GM19351 (cell line): ENCODE data around the gene PSME2.

Experiments
- ATAC-seq: cut with Tn5 transposase; IDR thresholded peaks from one replicate; pipeline ENCODE4 v1.9.1; 2021; ENCODE audit warnings: mild to moderate bottlenecking, moderate library complexity; ENCODE audit not compliant: unreplicated experiment

The PSME2 gene

DNA sequence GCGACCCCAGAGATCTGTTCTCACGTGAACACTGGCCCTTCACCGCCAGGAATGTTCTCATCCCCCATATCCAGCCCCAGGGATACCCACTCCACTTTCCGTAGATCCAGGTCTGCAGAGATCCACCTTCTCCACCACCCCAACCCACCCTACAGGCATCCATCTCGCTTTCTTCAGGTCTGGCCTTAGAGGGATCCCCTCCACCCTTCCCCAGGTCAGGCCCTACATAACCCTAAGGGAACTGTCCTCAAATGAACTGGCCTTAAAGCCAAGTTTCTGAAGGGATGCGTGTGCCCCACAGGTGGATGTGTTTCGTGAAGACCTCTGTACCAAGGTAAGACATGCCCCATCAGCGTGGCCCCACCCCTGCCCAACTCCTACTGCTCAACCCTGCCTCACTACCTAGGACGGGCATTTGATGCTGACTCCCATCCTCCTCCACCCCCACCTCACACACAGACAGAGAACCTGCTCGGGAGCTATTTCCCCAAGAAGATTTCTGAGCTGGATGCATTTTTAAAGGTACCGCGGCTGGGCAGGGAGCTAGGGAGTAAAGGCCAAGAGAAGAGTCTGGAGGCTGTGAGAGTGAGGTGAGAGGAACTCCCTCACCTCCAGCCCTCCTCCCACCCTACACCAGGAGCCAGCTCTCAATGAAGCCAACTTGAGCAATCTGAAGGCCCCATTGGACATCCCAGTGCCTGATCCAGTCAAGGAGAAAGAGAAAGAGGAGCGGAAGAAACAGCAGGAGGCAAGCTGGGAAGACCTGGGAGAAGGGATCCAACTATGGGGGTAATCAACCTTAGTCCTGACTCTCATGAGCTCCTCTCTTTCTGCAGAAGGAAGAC, 9.5 kb downstream of the PSME2 start:
- ATAC-seq, result no peak

DNA sequence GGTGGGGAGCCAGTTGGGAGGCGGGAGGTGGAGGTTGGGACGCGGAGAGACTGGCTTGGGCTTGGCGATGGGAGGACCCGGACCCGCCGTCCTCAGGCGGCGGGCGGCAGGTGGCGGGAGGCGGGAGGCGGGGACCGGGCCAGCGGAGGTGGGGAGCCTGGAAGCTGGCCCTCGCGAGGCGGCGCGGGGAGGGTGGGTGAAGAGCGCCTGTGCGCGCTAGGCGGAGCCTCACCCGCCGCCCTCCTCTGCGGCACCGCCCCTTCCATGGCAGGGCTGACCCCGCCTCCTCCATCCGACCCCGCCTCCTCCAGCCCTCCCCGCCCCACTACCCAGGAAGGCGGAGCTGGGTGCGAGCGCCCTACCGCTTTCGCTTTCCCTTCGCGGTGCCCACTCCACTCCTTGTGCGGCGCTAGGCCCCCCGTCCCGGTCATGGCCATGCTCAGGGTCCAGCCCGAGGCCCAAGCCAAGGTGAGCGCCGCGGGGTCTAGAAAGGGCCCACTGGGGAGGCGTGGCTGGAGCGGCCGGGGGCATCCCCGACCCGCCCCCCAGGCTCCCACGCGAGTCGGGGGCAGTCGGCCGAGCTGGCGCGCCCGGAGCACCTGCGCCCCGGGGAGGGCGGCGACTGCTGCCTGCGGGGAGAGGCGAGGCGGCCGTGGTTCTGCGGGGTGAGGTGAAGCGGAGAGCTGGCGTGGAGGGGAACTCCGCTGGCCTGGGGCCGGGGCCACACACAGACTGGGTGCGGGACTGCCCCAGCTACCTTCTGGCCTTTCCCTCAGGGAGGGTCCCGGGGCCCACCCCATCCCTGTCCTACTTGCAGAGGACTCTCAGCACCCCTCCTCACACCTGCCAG, 10.4 kb downstream of the PSME2 start, which contains the start of gene PSME1:
TSS of gene PSME1 (plus strand) at position 361 of the 850 bp plus-strand sequence. CDS start at position 430, 69 bp downstream.
- peak; percentile 81 for ATAC-seq

DNA sequence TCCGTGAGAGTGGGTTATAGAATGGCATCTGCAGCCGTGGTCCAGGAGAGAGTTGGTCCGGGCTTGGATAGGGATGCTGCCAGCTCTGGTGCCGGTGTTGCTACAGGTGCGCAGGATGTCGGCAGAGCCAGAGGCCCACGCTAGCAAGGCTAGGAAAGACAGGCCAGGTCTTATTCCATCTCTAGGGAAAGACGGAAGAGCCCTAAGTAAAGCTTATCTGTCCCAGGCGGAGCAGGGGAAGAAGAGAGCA, 10.9 kb downstream of the PSME2 start:
- peak; percentile 12 for ATAC-seq

DNA sequence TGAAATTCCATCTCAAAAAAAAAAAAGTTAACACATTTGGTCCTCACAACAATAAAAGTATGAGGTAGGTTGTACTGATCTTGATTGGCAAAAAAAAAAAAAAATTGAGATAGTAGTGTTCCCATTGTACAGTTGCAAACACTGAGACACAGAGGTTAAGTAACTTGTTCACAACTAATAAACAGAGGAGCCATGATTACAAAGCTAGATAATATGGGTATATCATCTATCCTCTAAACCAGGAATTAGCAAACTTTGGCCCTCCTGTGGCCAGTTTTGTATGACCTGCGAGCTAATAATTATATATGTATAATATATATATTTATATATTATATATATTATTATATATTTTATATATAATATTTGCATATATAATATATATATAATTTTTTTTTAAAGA, 12.7 kb downstream of the PSME2 start:
- no peak for ATAC-seq

DNA sequence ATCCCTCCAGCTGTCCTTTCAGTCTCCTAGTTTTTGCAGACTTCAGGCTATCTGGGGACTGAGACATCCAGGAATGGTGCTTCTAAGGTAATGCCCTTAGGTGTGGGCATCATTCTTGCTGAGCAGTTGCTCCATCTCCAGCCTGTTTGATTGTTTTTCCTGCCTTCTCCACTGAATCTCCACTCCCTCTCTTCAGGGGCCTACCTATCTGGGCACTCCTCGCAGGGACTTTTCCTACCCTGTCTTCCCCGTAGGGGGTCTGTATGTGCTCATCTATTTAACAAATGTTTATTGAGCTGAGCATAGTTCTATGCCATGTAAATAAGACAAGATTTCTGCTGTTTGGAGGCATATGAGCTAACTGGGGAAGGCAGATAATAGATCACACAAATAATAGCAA, 13.4 kb downstream of the PSME2 start:
- ATAC-seq, result no peak

DNA sequence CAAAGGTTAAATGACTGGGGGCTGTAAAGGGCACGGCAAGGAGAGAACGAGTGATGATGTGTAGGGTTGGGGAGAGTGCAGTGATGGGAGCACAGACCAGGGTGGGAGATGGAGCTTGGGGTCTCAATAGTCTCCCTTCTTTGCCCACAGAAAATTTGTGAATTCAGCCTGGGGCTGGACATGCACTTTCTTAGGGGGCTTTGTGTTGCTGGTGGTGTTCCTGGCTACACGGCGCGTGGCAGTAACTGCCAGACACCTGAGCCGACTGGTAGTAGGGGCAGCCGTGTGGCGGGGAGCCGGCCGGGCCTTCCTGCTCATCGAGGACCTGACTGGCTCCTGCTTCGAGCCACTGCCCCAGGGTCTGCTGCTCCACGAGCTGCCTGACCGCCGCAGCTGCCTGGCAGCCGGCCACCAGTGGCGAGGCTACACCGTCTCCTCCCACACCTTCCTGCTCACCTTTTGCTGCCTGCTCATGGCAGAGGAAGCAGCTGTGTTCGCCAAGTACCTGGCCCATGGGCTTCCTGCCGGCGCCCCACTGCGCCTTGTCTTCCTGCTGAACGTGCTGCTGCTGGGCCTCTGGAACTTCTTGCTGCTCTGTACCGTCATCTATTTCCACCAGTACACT, 14.2 kb downstream of the PSME2 start:
- ATAC-seq, result no peak

DNA sequence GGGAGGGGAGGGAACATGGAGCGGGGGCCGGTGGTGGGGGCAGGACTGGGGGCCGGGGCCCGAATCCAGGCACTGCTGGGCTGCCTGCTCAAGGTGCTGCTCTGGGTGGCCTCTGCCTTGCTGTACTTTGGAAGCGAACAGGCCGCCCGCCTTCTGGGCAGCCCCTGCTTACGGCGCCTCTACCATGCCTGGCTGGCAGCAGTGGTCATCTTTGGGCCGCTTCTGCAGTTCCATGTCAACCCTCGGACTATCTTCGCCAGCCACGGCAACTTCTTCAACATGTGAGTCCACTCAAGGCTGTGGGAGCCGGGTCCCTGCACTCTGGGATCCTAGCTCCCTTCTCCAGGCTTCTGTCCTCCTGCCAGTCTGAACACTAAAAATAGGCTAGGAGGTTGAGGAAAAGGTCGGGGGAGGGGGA, 14.9 kb downstream of the PSME2 start:
- no peak for ATAC-seq

DNA sequence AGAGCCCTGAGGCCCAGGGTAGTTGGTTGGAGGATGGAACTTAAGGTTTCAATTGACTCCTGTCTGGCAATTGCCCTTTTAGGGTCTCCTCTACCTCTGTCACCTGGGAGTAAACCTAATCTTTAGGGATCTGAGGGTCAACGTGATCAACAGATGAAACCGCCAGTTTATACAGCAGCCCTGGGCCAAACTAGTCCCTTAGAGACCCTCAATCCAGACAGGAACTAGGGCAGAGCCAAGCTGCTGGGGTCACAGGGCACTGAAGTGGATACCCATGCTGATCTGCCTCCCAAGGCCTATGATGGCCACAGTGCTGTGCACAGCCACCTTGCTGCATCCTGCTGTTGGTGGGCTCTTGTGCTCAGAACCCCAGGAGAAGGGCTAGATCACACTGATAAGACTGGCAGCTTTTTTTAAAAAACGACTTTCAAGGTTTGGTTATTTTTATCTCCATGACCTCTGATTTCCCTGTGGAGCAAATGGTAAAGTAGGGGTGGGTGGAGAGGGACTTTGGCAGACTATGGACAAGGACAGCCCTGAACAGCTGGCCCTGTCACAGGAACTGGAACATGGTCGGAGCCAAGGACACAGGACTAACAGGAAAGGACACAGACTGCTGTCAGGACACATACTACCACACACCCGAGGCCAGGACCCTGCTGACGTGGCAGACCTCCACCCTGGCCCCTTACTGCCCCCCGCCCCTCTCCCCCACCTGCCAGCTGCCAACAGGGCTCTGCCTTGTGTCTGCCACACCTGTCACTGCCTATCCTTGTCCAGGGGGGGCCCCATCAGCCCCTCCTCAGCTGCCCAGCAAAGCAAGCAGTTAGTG, 15.5 kb downstream of the PSME2 start:
- ATAC-seq, result no peak

DNA sequence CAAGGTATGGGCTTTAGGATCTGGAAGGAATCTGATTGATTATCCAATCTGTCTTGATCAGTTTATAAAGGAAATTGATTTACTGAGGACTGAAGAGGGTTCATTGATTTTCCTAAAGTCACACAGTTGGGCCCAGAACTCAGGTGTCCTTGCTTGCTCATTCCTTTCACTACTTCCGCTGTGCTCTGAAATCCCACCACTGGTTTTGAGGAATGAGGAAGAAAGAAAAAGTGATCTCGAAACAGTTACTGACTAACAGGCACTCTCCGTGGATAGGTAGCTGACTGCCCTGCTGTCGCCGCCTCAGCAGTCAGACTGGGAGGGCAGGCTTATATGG, 16.1 kb downstream of the PSME2 start, which contains the start of gene FITM1:
TSS of gene FITM1 (plus strand) at position 280 of the 337 bp plus-strand sequence. CDS start 905 bp downstream, outside the sequence.
- ATAC-seq, result no peak

DNA sequence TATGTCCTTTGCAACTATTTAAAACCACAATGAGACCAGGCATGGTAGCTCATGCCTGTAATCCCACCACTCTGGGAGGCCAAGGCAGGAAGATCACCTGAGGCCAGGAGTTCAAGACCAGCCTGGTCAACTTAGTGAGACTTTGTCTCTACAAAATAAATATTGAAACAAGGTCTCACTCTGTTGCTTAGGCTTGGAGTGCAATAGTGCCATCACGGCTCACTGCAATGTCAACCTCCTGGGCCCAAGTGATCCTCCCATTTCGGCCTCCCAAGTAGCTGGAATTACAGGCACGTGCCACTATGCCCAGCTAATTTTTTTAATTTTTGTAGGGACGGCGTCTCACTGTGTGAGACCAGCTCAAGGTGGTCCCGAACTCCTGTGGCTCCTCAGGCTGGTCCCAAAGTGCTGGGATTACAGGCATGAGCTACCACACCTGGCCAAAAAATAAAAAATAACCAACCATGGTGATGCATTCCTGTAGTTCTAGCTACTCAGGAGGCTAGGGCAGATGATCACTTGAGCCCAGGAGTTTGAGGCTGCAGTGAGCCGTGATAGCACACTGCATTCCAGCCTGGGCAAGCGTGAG, 16.9 kb downstream of the PSME2 start:
- no peak for ATAC-seq

DNA sequence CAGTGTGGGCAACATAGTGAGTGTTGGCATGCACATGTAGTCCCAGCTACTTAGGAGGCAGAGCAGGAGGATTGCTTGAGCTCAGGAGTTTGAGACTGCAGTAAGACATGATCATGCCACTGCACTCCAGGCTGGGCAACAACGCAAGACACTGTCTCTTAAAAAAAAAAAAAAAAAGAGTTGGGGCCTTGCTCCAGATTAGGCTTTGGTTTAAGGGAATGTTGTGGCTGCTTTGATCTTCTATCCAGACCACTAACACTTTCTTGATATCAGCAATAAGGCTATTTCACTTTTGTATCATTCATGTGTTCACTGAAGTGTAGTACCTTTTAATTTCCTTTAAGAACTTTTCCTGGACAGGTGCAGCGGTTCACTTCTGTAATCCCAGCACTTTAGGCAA, 18.7 kb downstream of the PSME2 start:
- ATAC-seq, result no peak

DNA sequence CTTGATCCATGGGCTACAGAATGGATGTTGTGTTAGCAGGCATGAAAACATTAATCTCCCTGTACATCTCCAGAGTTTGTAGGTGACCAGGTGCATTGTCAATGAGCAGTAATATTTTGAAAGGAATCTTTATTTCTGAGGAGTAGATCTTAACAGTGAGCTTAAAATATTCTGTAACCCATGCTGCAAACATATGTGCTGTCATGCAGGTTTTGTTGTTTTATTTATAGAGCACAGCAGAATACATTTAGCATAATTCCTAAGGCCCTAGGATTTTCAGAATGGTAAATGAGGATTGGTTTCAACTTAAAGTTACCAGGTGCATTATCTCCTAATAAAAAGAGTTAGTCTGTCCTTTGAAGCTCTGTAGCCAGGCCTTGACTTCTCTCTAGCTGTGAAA, 19.5 kb downstream of the PSME2 start:
- ATAC-seq, result no peak

DNA sequence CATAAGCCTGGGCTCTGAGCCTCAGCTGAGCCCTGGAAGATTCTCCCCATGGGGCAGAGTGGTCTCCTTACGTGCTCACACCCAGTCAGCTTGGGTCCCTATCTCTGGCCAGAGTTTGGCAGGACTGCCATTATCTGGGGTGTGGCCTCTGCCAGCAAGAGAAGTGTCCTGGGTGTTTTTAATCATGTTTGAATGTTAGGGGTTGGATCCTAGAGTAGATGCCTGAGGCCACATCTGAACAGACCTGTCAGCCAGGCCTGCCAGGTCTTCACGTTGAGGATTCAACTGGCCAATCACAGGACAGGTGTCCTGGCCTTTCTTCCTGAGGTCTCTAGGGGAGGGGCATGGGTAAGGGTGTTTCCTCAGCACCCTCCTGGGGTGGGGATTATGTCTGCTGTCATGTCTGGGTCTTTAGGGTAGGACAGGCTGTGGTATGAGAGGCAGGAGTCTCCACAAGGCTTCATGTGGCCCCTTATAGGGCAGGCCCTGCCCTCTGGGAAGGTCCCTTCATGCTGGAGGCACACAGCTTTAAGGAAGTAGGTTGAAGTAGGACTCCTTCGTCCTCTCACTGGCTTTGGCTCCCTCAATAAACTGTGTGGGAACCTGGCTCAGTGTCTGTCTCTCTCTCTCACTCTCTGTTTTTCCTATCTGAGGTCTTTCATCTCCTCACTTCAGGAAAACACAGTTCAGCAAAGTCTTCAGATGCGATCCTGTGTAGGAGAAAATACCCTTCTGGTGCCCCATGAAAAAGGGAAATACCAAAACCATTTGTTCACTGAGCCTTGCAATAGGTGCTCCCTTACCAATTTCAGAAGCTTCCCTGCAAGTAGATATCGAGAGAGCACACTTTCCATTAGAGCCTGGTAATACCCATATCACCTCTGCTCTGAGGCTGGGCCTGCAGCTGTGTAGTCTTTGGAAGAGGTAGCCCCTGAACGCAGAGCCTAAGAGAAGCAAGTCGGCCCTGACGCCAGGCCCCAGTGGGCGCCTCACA, 22.7 kb downstream of the PSME2 start:
- peak; percentile 44 for ATAC-seq

DNA sequence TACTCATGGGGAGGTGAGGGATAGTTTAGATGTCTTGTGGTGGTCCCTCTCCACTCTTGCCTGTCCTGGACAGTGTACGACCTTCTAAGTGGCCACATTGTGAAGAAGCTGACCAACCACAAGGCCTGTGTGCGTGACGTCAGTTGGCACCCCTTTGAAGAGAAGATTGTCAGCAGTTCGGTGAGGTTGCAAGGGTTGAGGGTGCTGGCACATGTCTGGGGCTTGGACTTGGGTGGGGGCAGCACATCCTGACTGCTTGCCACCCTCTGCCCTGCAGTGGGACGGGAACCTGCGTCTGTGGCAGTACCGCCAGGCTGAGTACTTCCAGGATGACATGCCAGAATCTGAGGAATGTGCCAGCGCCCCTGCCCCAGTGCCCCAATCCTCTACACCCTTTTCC, 23.5 kb downstream of the PSME2 start:
- no peak for ATAC-seq

DNA sequence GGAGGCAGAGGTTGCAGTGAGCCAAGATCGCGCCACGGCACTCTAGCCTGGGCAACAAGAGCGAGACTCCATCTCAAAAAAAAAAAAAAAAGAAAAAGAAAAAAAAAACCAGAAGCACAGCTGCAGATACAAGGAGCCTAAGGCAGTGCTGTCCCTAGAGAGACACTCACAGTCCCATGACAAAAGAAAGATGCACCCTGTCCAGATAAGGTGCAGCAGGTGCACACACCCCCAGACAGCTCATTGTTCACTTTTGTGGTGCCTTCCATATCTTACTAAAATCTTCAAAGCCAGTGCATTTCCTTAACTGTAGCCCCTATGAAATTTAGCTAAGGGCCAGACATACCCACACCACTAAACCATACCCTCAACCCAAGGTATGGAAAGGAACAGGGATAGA, 24.0 kb downstream of the PSME2 start:
- ATAC-seq, result no peak

DNA sequence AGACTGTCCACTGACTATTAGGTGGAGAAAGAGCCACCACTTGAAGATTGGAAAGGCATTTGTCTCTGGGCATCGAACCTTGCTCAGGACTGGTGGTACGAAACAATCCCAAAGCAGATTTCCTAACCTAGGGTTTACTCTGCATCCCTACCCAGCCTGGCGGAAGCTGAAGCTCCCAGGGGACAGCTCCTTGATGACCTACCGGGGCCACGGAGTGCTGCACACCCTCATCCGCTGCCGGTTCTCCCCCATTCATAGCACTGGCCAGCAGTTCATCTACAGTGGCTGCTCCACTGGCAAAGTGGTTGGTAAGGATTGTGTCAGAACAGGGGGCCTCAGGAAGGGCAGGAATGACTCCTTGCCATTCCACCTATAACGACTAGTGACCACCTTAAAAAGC, 25.2 kb downstream of the PSME2 start:
- no peak for ATAC-seq

DNA sequence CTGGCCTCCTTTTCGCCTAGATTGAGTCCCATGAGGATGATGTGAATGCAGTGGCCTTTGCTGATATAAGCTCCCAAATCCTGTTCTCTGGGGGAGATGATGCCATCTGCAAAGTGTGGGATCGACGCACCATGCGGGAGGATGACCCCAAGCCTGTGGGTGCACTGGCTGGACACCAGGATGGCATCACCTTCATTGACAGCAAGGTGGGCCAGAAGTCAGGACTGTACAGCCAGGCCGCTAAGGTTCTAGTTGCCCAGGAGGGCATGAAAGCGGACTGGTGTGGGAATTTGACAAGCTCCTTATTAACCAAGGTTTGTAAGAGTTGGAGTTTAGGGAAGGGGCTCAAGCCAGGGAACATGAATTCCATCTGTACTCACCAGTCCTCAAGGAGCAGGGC, 26.7 kb downstream of the PSME2 start:
- ATAC-seq, result no peak

DNA sequence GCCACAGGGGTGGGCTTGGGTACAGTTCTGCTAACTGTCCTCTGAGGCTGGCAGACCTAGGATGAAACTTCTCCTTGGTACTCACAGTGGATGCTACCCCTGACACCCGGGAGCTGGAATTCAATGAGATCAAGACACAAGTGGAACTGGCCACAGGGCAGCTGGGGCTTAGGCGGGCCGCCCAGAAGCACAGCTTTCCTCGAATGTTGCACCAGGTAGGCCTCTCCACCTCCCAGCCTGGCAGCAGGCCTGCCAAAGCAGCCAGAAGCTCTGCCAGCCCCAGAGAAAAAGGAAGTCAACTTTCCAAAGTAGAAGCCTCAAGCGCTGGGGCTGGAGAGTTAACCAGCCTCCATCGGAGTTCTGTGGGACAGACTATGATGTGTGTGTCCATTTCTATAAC, 29.2 kb downstream of the PSME2 start:
- ATAC-seq, result no peak

DNA sequence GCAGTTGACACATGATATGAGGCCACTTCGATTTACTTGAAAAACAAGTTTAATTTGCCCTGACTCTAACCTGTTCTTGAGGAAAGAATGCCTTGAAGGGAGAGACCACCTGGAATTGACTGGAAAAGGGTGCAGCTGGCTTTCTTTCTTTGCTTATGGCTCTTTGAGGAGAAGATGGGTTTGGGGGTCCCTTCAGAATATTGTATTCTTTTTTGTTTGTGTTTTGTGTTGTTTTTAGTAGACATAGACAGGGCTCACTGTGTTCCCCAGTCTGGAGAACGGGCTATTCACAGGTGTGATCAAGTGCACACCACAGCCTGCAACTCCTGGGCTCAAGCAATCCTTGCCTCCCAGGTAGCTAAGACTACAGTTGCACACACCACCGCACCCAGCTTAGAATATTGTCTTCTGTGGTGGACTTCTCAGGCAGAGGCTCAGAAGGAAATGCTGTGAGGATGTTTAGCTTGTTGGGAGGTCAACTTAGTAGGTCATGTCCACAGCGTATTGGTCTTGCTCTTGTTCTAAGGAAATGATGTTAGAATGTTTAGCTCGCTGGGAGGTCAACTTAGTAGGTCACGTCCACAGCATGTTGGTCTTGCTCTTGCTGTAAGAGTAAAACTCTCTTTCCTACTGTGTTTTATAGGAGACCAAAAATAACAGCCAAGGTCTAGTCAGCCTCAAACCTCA, 30.1 kb downstream of the PSME2 start:
- ATAC-seq, result no peak
